ENCODE data around the gene DMRT1.

- TF ChIP-seq CTCF (IDR thresholded peaks at IDR 0.05) (no peak), SIN3A (IDR thresholded peaks at IDR 0.05; ENCODE audit: borderline replicate concordance, insufficient read depth, low read depth, low read length) (no peak), POLR2AphosphoS5 (IDR thresholded peaks at IDR 0.05; ENCODE audit: low read depth, low read length) (no peak), REST (IDR thresholded peaks at IDR 0.05; ENCODE audit: insufficient read depth in 1 of 2, low read depth in 2 of 2, low read length in 1 of 2) (no peak)
Measured at GRCh38 chr9:1007312-1007711, 165.8 kb downstream of the DMRT1 start.

Data from Panc1 (cell line).